HG02763 (cell line): ENCODE data around the gene NELFCD.
A peak's percentile ranks its signal among the peaks of the same experiment; 100 is the strongest.
"Not testable (repeated sequence)": the region's sequence is repeated elsewhere in the genome, so short reads cannot be mapped to it uniquely, and the experiment has no call there.

Experiments used
- ATAC-seq: cut with Tn5 transposase; IDR thresholded peaks from one replicate; pipeline ENCODE4 v1.9.1; 2021; ENCODE audit warnings: mild to moderate bottlenecking, moderate library complexity; ENCODE audit not compliant: unreplicated experiment

The NELFCD gene, protein sequence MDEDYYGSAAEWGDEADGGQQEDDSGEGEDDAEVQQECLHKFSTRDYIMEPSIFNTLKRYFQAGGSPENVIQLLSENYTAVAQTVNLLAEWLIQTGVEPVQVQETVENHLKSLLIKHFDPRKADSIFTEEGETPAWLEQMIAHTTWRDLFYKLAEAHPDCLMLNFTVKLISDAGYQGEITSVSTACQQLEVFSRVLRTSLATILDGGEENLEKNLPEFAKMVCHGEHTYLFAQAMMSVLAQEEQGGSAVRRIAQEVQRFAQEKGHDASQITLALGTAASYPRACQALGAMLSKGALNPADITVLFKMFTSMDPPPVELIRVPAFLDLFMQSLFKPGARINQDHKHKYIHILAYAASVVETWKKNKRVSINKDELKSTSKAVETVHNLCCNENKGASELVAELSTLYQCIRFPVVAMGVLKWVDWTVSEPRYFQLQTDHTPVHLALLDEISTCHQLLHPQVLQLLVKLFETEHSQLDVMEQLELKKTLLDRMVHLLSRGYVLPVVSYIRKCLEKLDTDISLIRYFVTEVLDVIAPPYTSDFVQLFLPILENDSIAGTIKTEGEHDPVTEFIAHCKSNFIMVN

DNA sequence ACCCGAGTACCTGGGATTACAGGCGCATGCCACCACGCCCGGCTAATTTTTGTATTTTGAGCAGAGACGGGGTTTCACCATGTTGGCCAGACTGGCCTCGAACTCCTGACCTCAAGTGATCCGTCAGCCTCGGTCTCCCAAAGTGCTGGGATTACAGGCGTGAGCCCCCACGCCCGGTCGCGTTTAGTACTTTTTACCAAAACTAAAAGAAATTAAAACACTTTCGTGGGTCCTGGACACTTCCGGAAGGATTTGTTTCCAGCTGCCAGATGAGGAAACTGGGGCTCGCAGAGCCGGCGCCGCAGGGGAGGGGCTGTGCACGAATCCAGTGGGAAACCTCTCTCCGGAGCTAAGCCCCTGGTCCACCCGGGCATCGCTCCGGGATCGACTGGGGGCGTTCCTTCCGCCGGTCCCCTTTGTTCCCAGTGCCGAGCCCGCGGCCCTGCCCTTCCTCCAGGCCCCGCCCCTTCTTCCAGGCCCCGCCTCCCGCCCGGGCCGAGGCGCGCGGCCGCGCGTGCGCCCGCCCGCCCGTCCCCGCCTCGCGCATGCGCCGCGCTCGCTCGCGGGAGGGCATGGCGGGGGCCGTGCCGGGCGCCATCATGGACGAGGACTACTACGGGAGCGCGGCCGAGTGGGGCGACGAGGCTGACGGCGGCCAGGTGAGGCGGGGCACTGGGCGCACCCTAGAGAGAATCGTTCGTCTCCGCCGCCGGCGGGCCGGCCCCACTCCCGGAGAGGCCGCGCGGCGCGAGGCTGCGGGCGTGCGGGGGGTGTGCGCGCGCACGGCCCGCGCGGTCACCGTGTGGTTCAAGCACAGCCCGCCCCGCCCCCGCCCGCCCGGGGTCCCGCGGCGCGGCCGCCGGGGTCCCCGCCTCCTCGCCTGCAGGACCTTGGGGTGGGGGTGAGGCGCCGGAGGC, at the start of gene NELFCD:
NELFCD (plus strand) TSS at position 546 of the 917 bp plus-strand sequence; CDS start at position 600, 54 bp downstream.
- ATAC-seq, result peak; percentile 87

DNA sequence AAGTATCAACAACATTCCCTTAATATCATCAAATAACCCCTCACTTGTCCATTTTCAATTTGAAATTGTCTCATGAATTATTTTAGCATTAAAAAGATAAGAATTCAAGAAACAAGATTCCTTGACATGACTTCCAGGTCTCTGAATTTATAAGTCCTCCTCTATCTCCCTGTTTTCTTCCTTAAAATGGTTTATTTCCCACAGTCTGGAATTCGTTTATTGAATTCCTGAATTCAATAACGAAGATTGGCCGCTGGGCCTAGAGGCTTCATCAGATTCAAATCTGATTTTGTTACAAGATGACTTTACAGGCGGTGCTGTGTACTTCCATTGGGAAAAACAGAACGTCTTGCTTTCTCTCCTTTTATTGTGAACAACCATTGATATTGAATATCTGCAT, 48.9 kb upstream of the NELFCD start:
- ATAC-seq, result no peak

GRCh38 chr20:58938078-58938477, 43.0 kb upstream of the NELFCD start:
- ATAC-seq, result no peak

DNA sequence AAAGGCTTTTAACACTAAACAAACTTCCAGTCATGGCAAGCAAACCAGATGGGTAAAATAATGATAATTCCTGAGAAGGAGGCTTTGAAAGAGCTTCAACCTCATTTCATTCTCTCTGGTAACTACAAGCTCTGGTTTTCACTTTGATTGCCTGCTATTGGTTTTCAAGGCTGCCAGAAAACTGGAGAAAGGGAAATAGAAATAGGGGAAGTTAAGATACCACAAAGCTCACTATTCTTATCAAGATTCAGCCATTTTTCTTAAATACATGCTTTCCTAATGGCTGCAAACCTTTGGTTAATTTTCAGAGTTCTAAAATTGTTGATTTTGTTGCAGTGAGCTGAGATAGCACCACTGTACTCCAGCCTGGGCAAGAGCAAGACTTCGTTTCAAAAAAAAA, 42.5 kb upstream of the NELFCD start:
- ATAC-seq, result no peak

DNA sequence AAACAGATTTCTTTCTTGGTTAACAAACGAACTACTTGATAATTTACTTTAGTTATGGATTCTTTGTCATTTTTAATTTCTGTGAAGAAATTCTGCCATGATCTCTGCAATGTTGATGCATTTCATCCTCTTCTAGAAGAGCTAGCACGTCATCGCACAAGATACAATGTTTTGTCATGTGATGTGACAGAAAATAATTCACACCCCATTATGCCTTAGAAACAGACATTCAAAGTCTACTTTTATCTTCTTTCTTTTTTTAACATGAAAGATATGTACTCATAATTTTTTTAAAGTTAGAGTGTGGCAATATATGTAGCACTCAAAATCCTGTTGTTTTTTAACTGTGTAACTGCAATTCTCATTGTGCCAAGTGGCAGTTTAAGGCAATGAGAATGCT, 39.6 kb upstream of the NELFCD start:
- no peak for ATAC-seq

- no peak for ATAC-seq
Measured at GRCh38 chr20:58942549-58942948, 38.5 kb upstream of the NELFCD start.

DNA sequence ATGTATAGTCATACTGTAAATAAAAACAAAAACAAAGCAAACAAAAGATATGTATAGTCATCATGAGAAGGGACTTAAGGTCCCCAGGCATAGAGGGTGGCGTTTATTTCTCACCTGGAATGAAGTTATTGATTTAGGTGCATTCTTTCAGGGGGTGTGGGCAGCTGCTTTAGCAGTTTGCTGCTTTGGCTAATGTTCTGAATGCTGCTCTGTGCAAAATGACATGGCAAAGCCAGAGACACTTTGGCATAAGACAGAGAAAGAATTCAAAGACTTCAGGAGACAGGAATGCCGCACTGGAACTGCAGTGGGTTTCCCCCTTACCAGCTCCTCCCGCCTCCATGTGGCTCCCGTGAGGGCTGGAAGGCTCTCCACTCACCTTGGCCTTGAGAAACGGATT, 36.4 kb upstream of the NELFCD start:
- ATAC-seq, result no peak

- ATAC-seq, result no peak
Measured at GRCh38 chr20:58945965-58946631, 35.0 kb upstream of the NELFCD start.

GRCh38 chr20:58947797-58948388, 33.2 kb upstream of the NELFCD start:
- ATAC-seq, result not testable (repeated sequence)

- no peak for ATAC-seq
Measured at GRCh38 chr20:58950603-58951002, 30.5 kb upstream of the NELFCD start.

DNA sequence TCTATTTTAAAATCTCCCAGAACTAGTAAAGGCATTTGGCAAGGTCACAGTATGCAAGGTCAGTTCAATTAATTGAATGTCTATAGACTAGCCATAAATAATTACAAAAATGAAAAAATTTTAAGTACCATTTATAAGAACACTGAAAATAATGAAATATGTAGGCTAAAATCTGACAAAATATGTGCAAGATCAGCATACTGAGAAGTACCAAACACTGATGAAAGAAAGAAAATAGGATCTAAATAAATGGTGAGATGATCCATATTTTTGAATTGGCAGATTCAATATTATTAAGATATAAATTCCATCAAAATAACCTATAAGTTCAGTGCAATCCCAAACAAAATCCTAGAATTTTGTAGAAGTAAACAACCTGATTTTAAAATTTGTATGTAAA, 28.0 kb upstream of the NELFCD start:
- ATAC-seq, result no peak

DNA sequence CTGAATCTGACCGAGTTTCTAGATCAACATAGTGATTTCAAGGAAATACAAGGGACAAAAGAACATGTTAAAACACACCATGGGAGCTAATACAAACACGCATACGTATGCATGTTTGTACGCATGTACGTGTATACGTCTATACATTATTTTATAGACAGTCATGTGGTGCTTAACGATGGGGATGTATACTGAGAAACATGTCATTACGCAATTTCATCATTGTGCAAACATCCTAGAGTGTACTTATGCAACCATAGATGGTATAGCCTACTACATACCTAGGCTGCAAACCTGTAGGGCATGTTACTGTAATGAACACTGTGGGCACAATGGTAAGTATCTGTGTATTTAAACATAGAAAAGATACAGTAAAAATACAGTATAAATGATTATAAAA, 25.0 kb upstream of the NELFCD start:
- ATAC-seq, result no peak

GRCh38 chr20:58959652-58960051, 21.4 kb upstream of the NELFCD start:
- ATAC-seq, result no peak

DNA sequence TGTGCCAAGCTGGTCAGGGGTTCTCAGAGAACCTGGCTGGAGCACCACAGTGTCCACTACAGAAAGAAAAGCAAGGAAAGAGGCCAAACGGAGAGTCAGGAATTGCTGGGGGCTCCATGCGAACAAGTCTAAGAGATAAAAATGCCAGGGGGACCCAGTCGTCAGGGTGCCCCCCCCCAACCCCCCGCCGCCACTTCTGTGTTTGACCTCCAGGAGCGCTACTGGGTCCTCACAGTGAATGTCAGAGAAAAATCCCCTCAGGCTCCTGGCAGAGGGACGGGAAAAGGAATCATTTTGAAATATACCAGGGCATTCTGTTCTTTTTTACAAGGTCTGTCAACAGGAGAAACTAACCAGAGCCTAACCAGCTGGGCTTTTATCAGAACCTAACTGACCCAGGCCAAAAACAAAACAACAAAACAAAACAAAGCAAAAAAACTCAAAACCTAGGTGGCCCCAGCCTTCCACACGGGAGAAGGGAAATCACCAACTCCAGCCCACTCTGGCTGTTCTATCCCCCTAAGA, 17.9 kb upstream of the NELFCD start:
- ATAC-seq, result no peak

- ATAC-seq, result not testable (repeated sequence)
Measured at GRCh38 chr20:58963922-58964321, 17.1 kb upstream of the NELFCD start.

DNA sequence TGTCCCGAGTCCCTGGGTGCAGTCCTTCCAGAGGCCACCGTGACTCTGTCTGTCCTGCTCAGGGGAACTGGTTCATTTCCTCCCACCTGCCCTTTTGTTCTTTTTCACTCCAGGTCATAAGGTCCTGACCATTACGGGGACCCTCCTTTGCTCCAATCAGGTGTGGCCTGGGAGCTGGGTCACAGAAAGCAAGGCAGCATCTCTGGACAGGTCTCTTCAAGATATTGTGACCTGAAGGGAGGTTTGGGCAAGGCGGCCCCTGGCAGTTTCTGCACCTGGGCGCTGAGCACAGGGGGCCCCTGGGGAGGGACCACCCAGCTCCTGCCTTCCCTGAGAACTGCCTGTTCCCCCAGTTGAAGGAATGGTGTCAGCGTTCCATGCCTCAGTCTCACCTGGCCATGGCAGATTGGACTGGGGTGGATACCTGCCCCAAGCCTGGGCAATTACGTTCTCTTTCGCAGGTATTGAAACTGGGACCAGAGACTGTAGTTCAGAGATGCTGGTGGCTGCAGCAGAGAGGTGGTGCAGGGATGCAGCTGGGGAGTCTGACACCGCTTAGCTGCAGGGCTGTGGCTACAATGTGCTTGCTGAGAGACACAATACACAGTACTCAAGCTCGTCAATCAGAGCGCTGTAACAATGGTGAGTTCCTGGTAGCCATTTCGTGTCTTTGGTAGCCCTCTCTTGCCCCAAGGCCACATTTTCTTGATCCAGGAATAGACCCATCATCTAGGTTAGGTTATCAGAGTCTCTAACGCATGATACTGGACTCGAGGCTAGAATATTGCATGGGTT, 15.6 kb upstream of the NELFCD start:
- no peak for ATAC-seq

GRCh38 chr20:58967652-58968429, 13.2 kb upstream of the NELFCD start:
- no peak for ATAC-seq

GRCh38 chr20:58969439-58969838, 11.6 kb upstream of the NELFCD start:
- no peak for ATAC-seq

DNA sequence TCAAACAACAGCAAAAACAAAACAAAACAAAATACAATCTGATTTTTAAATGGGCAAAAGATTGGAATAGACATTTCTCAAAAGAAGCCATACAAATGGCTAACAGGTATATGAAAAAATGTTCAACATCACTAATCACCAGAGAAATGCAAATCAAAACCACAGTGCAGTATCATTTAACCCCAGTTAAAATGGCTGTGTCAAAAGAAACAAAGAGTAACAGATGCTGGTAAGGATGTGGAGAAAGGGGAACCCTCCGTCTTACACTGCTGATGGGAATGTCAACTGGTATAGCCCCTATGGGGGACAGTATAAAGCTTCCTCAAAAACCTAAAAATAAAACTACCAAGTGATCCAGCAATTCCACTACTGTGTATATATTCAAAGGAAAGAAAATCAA, 10.9 kb upstream of the NELFCD start:
- ATAC-seq, result no peak
